H1 (cell line): ENCODE measurements around the gene TTBK1. TPM values are rescaled to one million over a fixed set of nuclear protein-coding genes. Genes with fewer than 3 reads are reported as not detected.

ENCODE experiments used
- CTCF ChIA-PET: fragments of 300-600 bp; sonication (Branson Sonifier 250); formaldehyde crosslinking; loops from one replicate; lab custom pipeline; 2021; ENCODE audit not compliant: partially characterized antibody; lab: Charles Lee
- POLR2A ChIA-PET: fragments of 300-600 bp; sonication (Branson Sonifier 250); formaldehyde crosslinking; loops from one replicate; lab custom pipeline; 2021; ENCODE audit warnings: inconsistent platforms; ENCODE audit not compliant: partially characterized antibody; lab: Charles Lee
- DNase-seq, 2 experiments: peaks; one replicate each; pipeline versions ENCODE4 v3.0.0 to v3.0.0-alpha.2; 2010 to 2022; ENCODE audit warnings: low spot score in 2 of 2, low read depth in 1 of 2, mixed read lengths in 1 of 2
- FAIRE-seq: peaks from 2 replicates; lab custom pipeline; 2011; peaks lifted over from hg19 to GRCh38; lab: Jason Lieb, UNC
- H2AFZ ChIP-seq: 2 replicates; pipeline ENCODE4 v1.8.1; 2012; ENCODE audit warnings: low read length, inconsistent platforms
- H2AK5ac ChIP-seq: 2 replicates; pipeline ENCODE4 v1.6.1; 2013; ENCODE audit warnings: low read depth, low read length
- H2BK120ac ChIP-seq: replicated peaks from 2 replicates; pipeline ENCODE3; 2013; ENCODE audit warnings: low read depth, low read length, inconsistent platforms
- H2BK12ac ChIP-seq: 2 replicates; pipeline ENCODE4 v1.6.1; 2013; ENCODE audit warnings: low read depth, low read length
- H2BK15ac ChIP-seq: 2 replicates; pipeline ENCODE4 v1.6.1; 2013; ENCODE audit warnings: low read length
- H2BK20ac ChIP-seq: 2 replicates; pipeline ENCODE4 v1.6.1; 2013; ENCODE audit warnings: low read length
- H2BK5ac ChIP-seq: 2 replicates; pipeline ENCODE4 v1.6.1; 2013; ENCODE audit warnings: low read depth, low read length
- H3K14ac ChIP-seq: 2 replicates; pipeline ENCODE4 v1.6.1; 2013; ENCODE audit warnings: inconsistent platforms; ENCODE audit not compliant: insufficient read length
- H3K18ac ChIP-seq: 2 replicates; pipeline ENCODE4 v1.6.1; 2013; ENCODE audit warnings: low read length; ENCODE audit errors: extremely low read depth
- H3K23ac ChIP-seq: 2 replicates; pipeline ENCODE4 v1.6.1; 2013; ENCODE audit warnings: inconsistent platforms; ENCODE audit not compliant: insufficient read length
- H3K23me2 ChIP-seq: 2 replicates; pipeline ENCODE4 v1.6.1; 2013; ENCODE audit warnings: low read depth, low read length
- H3K27ac ChIP-seq: 2 replicates; pipeline ENCODE4 v1.6.1; 2011; ENCODE audit warnings: low read depth, low read length, inconsistent platforms
- H3K27me3 ChIP-seq, 4 experiments: replicated peaks in 1 of 4; 1 replicate in 1 of 4; 2 replicates in 3 of 4; pipeline versions ENCODE4 v1.6.1 to v1.8.1; 2011 to 2013; ENCODE audit warnings: low read length in 3 of 4, mild to moderate bottlenecking in 3 of 4, inconsistent platforms in 2 of 4, mixed read lengths in 2 of 4, moderate library complexity in 1 of 4; ENCODE audit not compliant: control insufficient read depth in 3 of 4, insufficient read depth in 3 of 4; ENCODE audit errors: extremely low read depth in 1 of 4
- H3K36me3 ChIP-seq, 4 experiments: 2 replicates each; pipeline versions ENCODE4 v1.6.1 to v1.8.1; 2011 to 2013; ENCODE audit warnings: mild to moderate bottlenecking in 4 of 4, low read length in 3 of 4, moderate library complexity in 2 of 4, control low read depth in 1 of 4, inconsistent platforms in 1 of 4; ENCODE audit not compliant: insufficient read depth in 4 of 4, control insufficient read depth in 2 of 4
- H3K4ac ChIP-seq: replicated peaks from 2 replicates; pipeline ENCODE3; 2013; ENCODE audit warnings: low read length, low read depth, mixed read lengths, inconsistent platforms; ENCODE audit not compliant: insufficient read length
- H3K4me1 ChIP-seq, 4 experiments: replicated peaks in 1 of 4; 1 replicate in 1 of 4; 2 replicates in 3 of 4; pipeline versions ENCODE4 v1.6.1 to v1.8.1; 2011 to 2013; ENCODE audit warnings: low read length in 3 of 4, inconsistent platforms in 2 of 4, mixed read lengths in 1 of 4; ENCODE audit not compliant: insufficient read depth in 4 of 4, control insufficient read depth in 3 of 4
- H3K4me2 ChIP-seq, 2 experiments: 2 replicates each; pipeline versions ENCODE4 v1.6.1 to v1.8.1; 2011 to 2013; ENCODE audit warnings: low read depth in 2 of 2, low read length in 2 of 2, control low read depth in 1 of 2, inconsistent platforms in 1 of 2, mild to moderate bottlenecking in 1 of 2; ENCODE audit not compliant: insufficient read depth in 1 of 2
- H3K4me3 ChIP-seq, 4 experiments: fragments of 200-600, 300-600 bp in 1 of 4; sonication (generic), shearing (Covaris generic), sonication (Bioruptor Twin) in 1 of 4; 2 replicates each; pipeline versions ENCODE4 v1.5.1 to v1.8.1; 2011 to 2016; ENCODE audit warnings: low read length in 4 of 4, low read depth in 3 of 4, control low read depth in 2 of 4, inconsistent platforms in 2 of 4, mild to moderate bottlenecking in 2 of 4, mixed read lengths in 1 of 4, moderate library complexity in 1 of 4; ENCODE audit not compliant: insufficient read depth in 2 of 4; ENCODE audit errors: extremely low read depth in 1 of 4
- H3K56ac ChIP-seq: replicated peaks from 2 replicates; pipeline ENCODE3; 2013; ENCODE audit warnings: low read depth, mild to moderate bottlenecking, mixed read lengths, low read length, inconsistent platforms; ENCODE audit not compliant: insufficient read length
- H3K79me1 ChIP-seq: 2 replicates; pipeline ENCODE4 v1.6.1; 2013; ENCODE audit warnings: low read depth, low read length, control low read depth
- H3K79me2 ChIP-seq, 2 experiments: 2 replicates each; pipeline versions ENCODE4 v1.6.1 to v1.8.1; 2012 to 2013; ENCODE audit warnings: low read length in 2 of 2, mild to moderate bottlenecking in 2 of 2, inconsistent platforms in 1 of 2; ENCODE audit not compliant: insufficient read depth in 2 of 2, control insufficient read depth in 1 of 2
- H3K9ac ChIP-seq, 4 experiments: replicated peaks in 1 of 4; 1 replicate in 1 of 4; 2 replicates in 3 of 4; pipeline versions ENCODE4 v1.6.1 to v1.8.1; 2011 to 2013; ENCODE audit warnings: low read depth in 3 of 4, low read length in 3 of 4, control low read depth in 2 of 4, mild to moderate bottlenecking in 2 of 4, moderate library complexity in 2 of 4, inconsistent platforms in 1 of 4; ENCODE audit errors: extremely low read depth in 1 of 4
- H3K9me3 ChIP-seq, 2 experiments: 2 replicates each; pipeline versions ENCODE4 v1.6.1 to v1.8.1; 2012 to 2013; ENCODE audit warnings: mild to moderate bottlenecking in 2 of 2, moderate library complexity in 2 of 2, control low read depth in 1 of 2, inconsistent platforms in 1 of 2, low read depth in 1 of 2, low read length in 1 of 2, mixed read lengths in 1 of 2; ENCODE audit not compliant: insufficient read depth in 2 of 2
- H4K20me1 ChIP-seq, 2 experiments: replicated peaks in 1 of 2; 2 replicates each; pipeline versions ENCODE3 to v1.8.1; 2011 to 2013; ENCODE audit warnings: inconsistent platforms in 2 of 2, low read length in 2 of 2, mild to moderate bottlenecking in 1 of 2; ENCODE audit not compliant: insufficient read depth in 2 of 2, control insufficient read depth in 1 of 2
- H4K5ac ChIP-seq: 2 replicates; pipeline ENCODE4 v1.6.1; 2013; ENCODE audit warnings: low read length, low read depth, mixed read lengths, inconsistent platforms; ENCODE audit not compliant: insufficient read length
- H4K8ac ChIP-seq: 2 replicates; pipeline ENCODE4 v1.8.0; 2013; ENCODE audit warnings: mild to moderate bottlenecking, moderate library complexity, low read length, inconsistent platforms; ENCODE audit not compliant: insufficient read depth; ENCODE audit errors: extremely low read depth
- H4K91ac ChIP-seq: replicated peaks from 2 replicates; pipeline ENCODE3; 2013; ENCODE audit warnings: low read length, mixed read lengths, inconsistent platforms; ENCODE audit not compliant: insufficient read length
- SUZ12 ChIP-seq: fragments of 200-600 bp; sonication (generic); IDR thresholded peaks from 2 replicates; pipeline ENCODE4 v1.6.1; 2012; ENCODE audit warnings: mild to moderate bottlenecking, inconsistent platforms, low read length, moderate library complexity, mixed read lengths
- TCF12 ChIP-seq: IDR thresholded peaks from 2 replicates; pipeline ENCODE4 v1.6.1; 2011; ENCODE audit warnings: low read depth, mild to moderate bottlenecking, low read length
- WGBS, 2 experiments: shearing (Covaris generic) in 1 of 2; methylation state at CpG; one replicate each; pipeline versions ENCODE4 v1.1.6 to v1.1.7; 2013 to 2015; ENCODE audit warnings: low lambda C conversion rate in 2 of 2, mixed read lengths in 2 of 2, inconsistent platforms in 1 of 2, low coverage in 1 of 2, missing lambda C conversion rate in 1 of 2; ENCODE audit not compliant: insufficient replicate concordance in 2 of 2, insufficient coverage in 1 of 2, insufficient read length in 1 of 2; ENCODE audit errors: extremely low coverage in 1 of 2, missing lambda C conversion rate in 1 of 2; 5-methylcytosine and 5-hydroxymethylcytosine counted together
- polyA plus RNA-seq, 7 experiments: library from polyadenylated mRNA; depleted of rRNA in 3 of 7; stranded (reverse) in 5 of 7; unstranded in 2 of 7; fragments of >200 nt in 5 of 7; fragments of 200-250 nt in 2 of 7; gene quantifications; 1 replicate in 5 of 7; 2 replicates in 1 of 7; 4 replicates in 1 of 7; pipeline versions ENCODE4 v1.2.1 to v1.2.3, GENCODE V29; 2011 to 2013; ENCODE audit warnings: missing spikeins in 2 of 7, mixed read lengths in 2 of 7
- total RNA-seq: library from RNA; stranded (reverse); fragmentation: NEBNext Ultra II Directional; extraction: Animal tissue kit (Norgen Biotek cat#: 25700); gene quantifications from 2 replicates; pipeline ENCODE4 v1.2.1, GENCODE V29; 2021

TTBK1 gene
- total and polyA plus RNA-seq, 2 of the 8 experiments (the other 6 are each of a cell fraction or from before 2014, with no cell fraction given): 0.53 to 1.6 TPM

DNA sequence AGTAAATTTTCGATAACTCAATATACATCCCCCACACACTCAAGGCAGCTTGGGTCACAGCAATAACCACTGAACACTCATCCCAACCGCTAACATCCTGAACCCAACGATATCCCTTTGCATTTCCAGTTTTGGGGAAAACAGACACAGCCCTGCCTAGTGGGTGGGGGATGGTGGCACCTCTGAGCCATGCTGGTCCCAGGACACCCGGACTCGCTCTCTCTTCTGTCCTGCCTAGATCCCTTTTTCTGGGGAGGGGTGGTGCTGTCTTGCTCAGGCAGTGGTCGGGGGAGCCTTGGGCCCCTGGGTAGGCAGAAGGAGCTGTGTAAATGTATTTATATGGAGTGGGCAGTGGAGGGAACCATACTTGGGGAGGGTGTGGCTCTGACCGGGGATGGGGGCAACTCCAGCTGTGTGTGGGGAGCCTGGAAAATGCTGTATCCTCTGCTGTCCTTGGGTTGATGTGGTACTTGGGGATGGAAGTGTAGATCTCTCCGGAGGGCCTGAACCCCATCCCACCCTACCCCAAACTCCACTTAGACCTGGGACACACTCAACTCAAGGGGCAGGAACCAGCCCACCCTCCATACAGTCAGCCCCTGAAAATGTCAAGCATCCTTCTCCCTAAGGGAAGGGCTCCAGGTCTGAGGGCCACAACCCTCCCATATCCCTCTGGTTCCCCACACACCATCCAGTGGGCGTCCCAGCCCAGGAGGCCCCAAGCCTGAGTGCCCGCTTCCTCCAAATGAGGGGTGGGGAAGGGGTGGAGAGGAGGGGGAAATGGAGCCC is 31.0 kb downstream of the TTBK1 start:
- H2BK5ac ChIP-seq: no peak overlapping the region
- H2AFZ ChIP-seq: no peak overlapping the region
- H4K5ac ChIP-seq: no peak overlapping the region
- no peak for FAIRE-seq
- peaks cover 14% of the 10 kb centered on the region for H3K23me2 ChIP-seq
- H3K56ac ChIP-seq: no peak overlapping the region
- H3K79me2 ChIP-seq: no peaks in the 10 kb centered on the region
- H3K4me2 ChIP-seq: peak overlapping the region; percentile 71 to 88
- peaks cover 12 to 56% (median 44%) of the 10 kb centered on the region in 4 experiments for H3K27me3 ChIP-seq
- H3K4me1 ChIP-seq: peaks cover 4 to 39% (median 29%) of the 10 kb centered on the region in 4 experiments
- POLR2A ChIA-PET: no interaction called here
- H3K14ac ChIP-seq: no peak overlapping the region
- no peak overlapping the region for H2AK5ac ChIP-seq
- H4K91ac ChIP-seq: peak overlapping the region; percentile 34
- no peak overlapping the region for H3K23ac ChIP-seq
- H3K9ac ChIP-seq: no peak overlapping the region
- no peaks in the 10 kb centered on the region for H3K36me3 ChIP-seq
- 75% methylated on average over 9 of the region's 10 CpGs; no CpG with 5 or more reads in 1 of the 2 experiments for WGBS, 2 experiments
- H3K18ac ChIP-seq: 0 out of 2 replicates have a peak overlapping the region, but pooled peaks have one; percentile 78
- no peak overlapping the region for H2BK120ac ChIP-seq
- CTCF ChIA-PET: interaction anchor here (1.4 to 2.3 kb wide), 2 partner anchors 11 to 40 kb away, joined by 3 to 8 read pairs; no protein-coding TSS in a partner anchor
- H3K4ac ChIP-seq: no peak overlapping the region
- no peak for DNase-seq
- H2BK15ac ChIP-seq: no peak overlapping the region; the same call in 1 of the 2 replicates
- no peak overlapping the region for H3K27ac ChIP-seq
- no peak overlapping the region for H2BK20ac ChIP-seq
- no peaks in the 10 kb centered on the region for H4K20me1 ChIP-seq
- H3K9me3 ChIP-seq: no peaks in the 10 kb centered on the region
- peak overlapping the region; percentile 87; the same call in 1 of the 2 replicates for H2BK12ac ChIP-seq
- no peaks in the 10 kb centered on the region for H3K79me1 ChIP-seq
- peak overlapping the region in 2 of 4 experiments; percentile 28 to 66; a peak in 4 of 8 replicates for H3K4me3 ChIP-seq
- no peak overlapping the region for H4K8ac ChIP-seq
- TF ChIP-seq TCF12 (no peak), SUZ12 (no peak)
